ENCODE measurements around the gene CSDE1.
"Not testable (repeated sequence)": the region's sequence is repeated elsewhere in the genome, so short reads cannot be mapped to it uniquely, and the experiment has no call there.

- TF ChIP-seq CTCF (IDR thresholded peaks at IDR 0.05; ENCODE audit: borderline replicate concordance, extremely low read depth, low read length, poor library complexity, severe bottlenecking); EZH2 (IDR thresholded peaks at IDR 0.05; ENCODE audit: borderline replicate concordance, low read depth, low read length, severe bottlenecking): not testable (repeated sequence)
These were observed 32.8 kb upstream of the CSDE1 start for GRCh38 chr1:114790581-114790980.

Measured in DND-41 (cell line).